Measurements from ENCODE around the gene KCND3. TPM values are rescaled to one million over a fixed set of nuclear protein-coding genes. Genes with fewer than 3 reads are reported as not detected.

KCND3 gene
- total RNA-seq, 1 donor from 2014 or later: 0.86 TPM

DNA sequence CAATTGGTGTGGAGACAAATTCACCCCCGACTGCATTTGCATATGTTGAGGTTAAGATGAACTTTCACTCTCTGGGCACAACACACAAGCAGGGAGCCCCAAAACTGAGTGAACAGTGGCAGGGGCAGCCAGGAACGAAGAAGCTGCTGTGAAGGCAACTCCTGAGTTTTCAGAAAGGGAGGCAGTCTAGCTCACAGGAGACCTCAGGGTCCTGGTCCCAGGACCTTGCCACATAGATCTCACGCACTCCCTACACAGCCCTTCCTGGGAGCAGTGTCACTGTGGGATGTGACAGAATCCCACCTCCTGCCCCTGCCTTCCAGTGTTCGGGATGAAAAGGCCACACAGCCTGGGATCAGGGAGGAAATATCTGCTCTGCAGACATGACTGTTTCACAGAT, 60.9 kb downstream of the KCND3 start:
- Mint-ChIP-seq H3K36me3 (ENCODE audit: low read depth) (no peaks in the 10 kb centered on the region), H3K27ac (ENCODE audit: unreplicated experiment) (no peak overlapping the region)

GRCh38 chr1:111927652-111928051, 61.8 kb downstream of the KCND3 start:
- H3K9me3 Mint-ChIP-seq: no peaks in the 10 kb centered on the region
- peaks cover 7% of the 10 kb centered on the region for H3K27me3 Mint-ChIP-seq (ENCODE audit: low read depth)
- no peak for DNase-seq (ENCODE audit: low read depth, low spot score)
- H3K4me1 Mint-ChIP-seq: no peaks in the 10 kb centered on the region
- no peak overlapping the region for H3K27ac Mint-ChIP-seq (ENCODE audit: unreplicated experiment)
- H3K4me3 Mint-ChIP-seq: no peak overlapping the region
- no peak for TF ChIP-seq CTCF (conservative IDR thresholded peaks at IDR 0.05)
- no peaks in the 10 kb centered on the region for H3K36me3 Mint-ChIP-seq (ENCODE audit: low read depth)

More for the DNA sequence above, 60.9 kb downstream of the KCND3 start:
- H3K4me3 Mint-ChIP-seq: no peak overlapping the region
- peaks cover 7% of the 10 kb centered on the region for H3K27me3 Mint-ChIP-seq (ENCODE audit: low read depth)
- TF ChIP-seq CTCF (conservative IDR thresholded peaks at IDR 0.05): no peak
- no peak for DNase-seq (ENCODE audit: low read depth, low spot score)
- no peaks in the 10 kb centered on the region for H3K9me3 Mint-ChIP-seq
- no peaks in the 10 kb centered on the region for H3K4me1 Mint-ChIP-seq

DNA sequence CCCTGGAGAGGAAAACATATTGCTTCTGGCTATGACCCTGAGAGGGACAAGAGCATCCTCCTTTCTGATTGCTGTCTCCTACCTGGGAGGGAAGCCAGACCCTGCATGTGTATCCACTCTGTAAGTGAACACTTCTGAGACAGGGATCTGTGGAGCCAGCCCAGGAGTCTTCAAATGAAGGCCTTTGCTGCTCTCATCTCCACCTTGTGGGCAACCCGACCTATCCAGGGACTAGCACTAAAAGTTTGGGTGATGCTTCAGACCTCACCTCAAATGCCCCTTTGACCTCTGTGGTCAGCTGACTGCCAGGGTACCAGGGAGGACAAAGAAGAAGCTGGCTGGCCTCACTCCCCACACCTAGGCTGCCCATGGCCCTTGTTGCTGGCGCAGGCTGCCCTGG, 64.7 kb downstream of the KCND3 start:
- no peak overlapping the region for H3K4me3 Mint-ChIP-seq
- no peaks in the 10 kb centered on the region for H3K36me3 Mint-ChIP-seq (ENCODE audit: low read depth)
- no peaks in the 10 kb centered on the region for H3K9me3 Mint-ChIP-seq
- H3K27ac Mint-ChIP-seq (ENCODE audit: unreplicated experiment): no peak overlapping the region
- no peak for DNase-seq (ENCODE audit: low read depth, low spot score)
- H3K4me1 Mint-ChIP-seq: peaks cover 20% of the 10 kb centered on the region
- TF ChIP-seq CTCF (conservative IDR thresholded peaks at IDR 0.05): no peak
- peaks cover 3% of the 10 kb centered on the region for H3K27me3 Mint-ChIP-seq (ENCODE audit: low read depth)

DNA sequence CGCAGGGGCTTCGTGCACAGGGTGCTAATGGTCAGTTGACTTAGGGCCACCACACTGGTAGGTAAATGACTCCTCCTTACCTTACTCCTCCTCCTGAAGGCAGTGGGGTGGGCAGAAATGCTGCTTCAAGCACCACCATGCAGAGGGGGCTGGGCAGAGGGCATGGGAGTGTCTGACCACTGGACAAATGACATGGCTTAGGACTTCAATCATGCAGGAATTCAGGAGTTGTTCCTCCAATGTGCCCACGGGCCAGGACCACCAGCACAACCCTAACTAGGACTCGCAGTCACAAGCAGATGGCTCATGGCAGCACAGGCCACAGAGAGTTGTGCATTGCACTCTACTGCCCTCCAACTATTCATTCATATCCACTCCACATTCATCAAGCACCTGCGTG, 65.7 kb downstream of the KCND3 start:
- H3K27ac Mint-ChIP-seq (ENCODE audit: unreplicated experiment): no peak overlapping the region
- TF ChIP-seq CTCF (conservative IDR thresholded peaks at IDR 0.05): no peak
- H3K9me3 Mint-ChIP-seq: no peaks in the 10 kb centered on the region
- H3K27me3 Mint-ChIP-seq (ENCODE audit: low read depth): peaks cover 3% of the 10 kb centered on the region
- DNase-seq (ENCODE audit: low read depth, low spot score): no peak
- no peak overlapping the region for H3K4me3 Mint-ChIP-seq
- H3K4me1 Mint-ChIP-seq: peaks cover 25% of the 10 kb centered on the region
- no peaks in the 10 kb centered on the region for H3K36me3 Mint-ChIP-seq (ENCODE audit: low read depth)

GRCh38 chr1:111921948-111922347, 67.5 kb downstream of the KCND3 start:
- Mint-ChIP-seq H3K27ac (ENCODE audit: unreplicated experiment) (no peak overlapping the region), H3K27me3 (ENCODE audit: low read depth) (peaks cover 8% of the 10 kb centered on the region), H3K4me3 (no peak overlapping the region), H3K9me3 (no peaks in the 10 kb centered on the region), H3K36me3 (ENCODE audit: low read depth) (no peaks in the 10 kb centered on the region), H3K4me1 (peaks cover 25% of the 10 kb centered on the region)
- no peak for DNase-seq (ENCODE audit: low read depth, low spot score)
- TF ChIP-seq CTCF (conservative IDR thresholded peaks at IDR 0.05): no peak
